BJ (cell line): ENCODE results near the gene CHRND. TPM values are rescaled to one million over a fixed set of nuclear protein-coding genes. Genes with fewer than 3 reads are reported as not detected.

Source experiments
- CTCF ChIA-PET: fragments of 350-600 bp; formaldehyde crosslinking; extraction: SDS; loops from one replicate; lab custom pipeline; 2021; ENCODE audit warnings: antibody characterized with exemption, inconsistent platforms; lab: Yijun Ruan, JAX
- POLR2A ChIA-PET: fragments of 300-600 bp; sonication (Branson Sonifier 250); formaldehyde crosslinking; extraction: SDS; loops from one replicate; lab custom pipeline; 2021; ENCODE audit warnings: antibody characterized with exemption; lab: Charles Lee
- DNase-seq: peaks from one replicate; pipeline ENCODE4 v3.0.0-alpha.2; 2011; ENCODE audit warnings: low read depth
- H3K27me3 ChIP-seq: 2 replicates; pipeline ENCODE4 v1.6.0; 2011; ENCODE audit warnings: low read length; ENCODE audit not compliant: control insufficient read depth, insufficient read depth
- H3K36me3 ChIP-seq: 2 replicates; pipeline ENCODE4 v1.5.1; 2011; ENCODE audit warnings: low read length; ENCODE audit not compliant: control insufficient read depth, insufficient read depth
- H3K4me3 ChIP-seq: 2 replicates; pipeline ENCODE4 v1.5.1; 2011; ENCODE audit warnings: low read depth, mild to moderate bottlenecking, control low read depth, low read length
- CTCF ChIP-seq: IDR thresholded peaks from 2 replicates; pipeline ENCODE4 v1.5.1; 2011; ENCODE audit warnings: low read depth, mild to moderate bottlenecking, control low read depth, inconsistent platforms, low read length, moderate library complexity; ENCODE audit not compliant: insufficient read depth
- polyA plus RNA-seq: library from polyadenylated mRNA; depleted of rRNA; stranded (reverse); fragments of >200 nt; gene quantifications from 2 replicates; pipeline ENCODE4 v1.2.3, GENCODE V29; 2011

Gene CHRND
- polyA plus RNA-seq, 1 experiment, result not detected

GRCh38 chr2:232486558-232487384, 39.2 kb upstream of the CHRND start:
- no peaks in the 10 kb centered on the region for H3K36me3 ChIP-seq
- TF ChIP-seq CTCF, result no peak
- POLR2A ChIA-PET, result no interaction called here
- H3K4me3 ChIP-seq, result no peak overlapping the region
- no peak for DNase-seq
- CTCF ChIA-PET, result no interaction called here
- peaks cover 27% of the 10 kb centered on the region for H3K27me3 ChIP-seq

- no peak for DNase-seq
Observed at GRCh38 chr2:232487385-232488096, 38.4 kb upstream of the CHRND start, which contains the start of gene ECEL1. Gene ECEL1 (minus strand): TSS chr2:232487834. CDS start chr2:232486653, 1,181 bp downstream.

GRCh38 chr2:232488097-232488711, 37.8 kb upstream of the CHRND start:
- Histone ChIP-seq H3K4me3 (no peak overlapping the region), H3K27me3 (peaks cover 27% of the 10 kb centered on the region), H3K36me3 (no peaks in the 10 kb centered on the region)
- ChIA-PET POLR2A (no interaction called here), CTCF (no interaction called here)
- no peak for TF ChIP-seq CTCF
- no peak for DNase-seq

More at GRCh38 chr2:232487385-232488096, 38.4 kb upstream of the CHRND start, which contains the start of gene ECEL1:
- POLR2A ChIA-PET, result no interaction called here
- Histone ChIP-seq H3K27me3 (peaks cover 27% of the 10 kb centered on the region), H3K4me3 (no peak within 1 kb of the TSS), H3K36me3 (no peaks in the 10 kb centered on the region)
- CTCF ChIA-PET, result no interaction called here
- TF ChIP-seq CTCF, result no peak

GRCh38 chr2:232488721-232489300, 37.1 kb upstream of the CHRND start:
- Histone ChIP-seq H3K27me3 (peaks cover 29% of the 10 kb centered on the region), H3K36me3 (no peaks in the 10 kb centered on the region), H3K4me3 (no peak overlapping the region)
- DNase-seq, result no peak
- TF ChIP-seq CTCF, result no peak
- POLR2A ChIA-PET, result no interaction called here
- CTCF ChIA-PET, result no interaction called here
